ENCODE results near the gene RAI14.

GRCh38 chr5:34718516-34718915 lies 62.4 kb downstream of the RAI14 start:
- TF ChIP-seq CTCF (IDR thresholded peaks at IDR 0.05) (no peak), POLR2A (IDR thresholded peaks at IDR 0.05) (no peak)

Data from heart left ventricle (tissue), 13 donors.